HG03575 (cell line): ENCODE results near the gene PECR.

Experiments
- ATAC-seq: cut with Tn5 transposase; IDR thresholded peaks from one replicate; pipeline ENCODE4 v1.9.1; 2021; ENCODE audit not compliant: unreplicated experiment, insufficient number of reproducible peaks, low FRiP score; ENCODE audit errors: extremely low read depth

Gene PECR

GRCh38 chr2:216044883-216045486 is 36.6 kb downstream of the PECR start:
- no peak for ATAC-seq

GRCh38 chr2:216043949-216044348 is 37.7 kb downstream of the PECR start:
- ATAC-seq: no peak

GRCh38 chr2:216041438-216041837 is 40.2 kb downstream of the PECR start:
- ATAC-seq: no peak

GRCh38 chr2:216039918-216040317 is 41.7 kb downstream of the PECR start:
- ATAC-seq: no peak

GRCh38 chr2:216034065-216034464 is 47.5 kb downstream of the PECR start:
- ATAC-seq: no peak

- ATAC-seq: no peak
Measured at GRCh38 chr2:216033403-216033802, 48.2 kb downstream of the PECR start.

GRCh38 chr2:216031960-216032689 is 49.5 kb downstream of the PECR start:
- peak; percentile 80 for ATAC-seq

- ATAC-seq: no peak
Measured at GRCh38 chr2:216030216-216030615, 51.4 kb downstream of the PECR start.

- no peak for ATAC-seq
Measured at GRCh38 chr2:216029416-216030129, 52.0 kb downstream of the PECR start.

GRCh38 chr2:216024779-216025336 is 56.8 kb downstream of the PECR start:
- ATAC-seq: no peak

GRCh38 chr2:216023055-216023648 is 58.5 kb downstream of the PECR start:
- ATAC-seq: no peak

GRCh38 chr2:216021768-216022565 is 59.6 kb downstream of the PECR start:
- ATAC-seq: no peak

- no peak for ATAC-seq
Measured at GRCh38 chr2:216018709-216019108, 62.9 kb downstream of the PECR start.

- ATAC-seq: no peak
Measured at GRCh38 chr2:216017365-216017764, 64.2 kb downstream of the PECR start.

- ATAC-seq: no peak
Measured at GRCh38 chr2:216016581-216016980, 65.0 kb downstream of the PECR start.

GRCh38 chr2:216015722-216016464 is 65.7 kb downstream of the PECR start:
- ATAC-seq: peak; percentile 67

- no peak for ATAC-seq
Measured at GRCh38 chr2:216014986-216015385, 66.6 kb downstream of the PECR start.

- ATAC-seq: no peak
Measured at GRCh38 chr2:216014006-216014405, 67.6 kb downstream of the PECR start.
